ENCODE results near the gene ALKBH4. TPM values are rescaled to one million over a fixed set of nuclear protein-coding genes. Genes with fewer than 3 reads are reported as not detected.

Gene ALKBH4
- total and polyA plus RNA-seq, 2 donors (not counting 3 experiments of a cell fraction or from before 2014, with no cell fraction given) = 5.3 to 10.8 TPM

DNA sequence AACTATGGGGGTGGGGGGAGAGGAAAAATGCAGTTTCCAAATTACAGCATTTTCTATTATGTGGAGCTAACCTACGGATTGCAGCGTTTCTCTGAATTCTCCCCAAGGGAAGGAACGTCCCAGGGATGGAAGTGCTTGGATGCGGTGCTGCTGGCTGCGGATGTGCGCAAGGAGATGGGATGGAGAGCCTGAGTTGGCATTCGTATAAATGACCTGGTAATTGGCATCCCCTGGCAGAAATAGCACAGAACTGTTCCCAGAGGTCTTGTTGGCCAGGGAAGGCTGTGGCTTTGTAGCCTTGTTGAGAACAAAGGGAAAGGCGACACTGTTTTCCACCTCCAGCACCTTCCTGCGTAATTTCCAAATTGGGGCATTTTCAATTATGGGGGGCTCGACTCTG, 28.5 kb downstream of the ALKBH4 start:
- no TSS peak for BruUV-seq (replicated peaks)
- Histone ChIP-seq H4K20me1 (replicated peaks; ENCODE audit: control insufficient read depth, extremely low read depth, insufficient read depth, low read length) (no peaks in the 10 kb centered on the region), H3K4me1 (ENCODE audit: control insufficient read depth, extremely low read depth, insufficient read depth, low read length) (peaks cover 19% of the 10 kb centered on the region), H3K4me2 (ENCODE audit: insufficient read depth, low read length) (no peak overlapping the region), H3K9me1 (replicated peaks; ENCODE audit: control insufficient read depth, extremely low read depth, insufficient read depth, low read length) (no peaks in the 10 kb centered on the region), H2AFZ (ENCODE audit: low read depth, low read length) (no peak overlapping the region), H3K4me3 (replicated peaks in 1 of 3; ENCODE audit: insufficient read depth in 1 of 3, low read depth in 1 of 3, low read length in 3 of 3) (no peak overlapping the region), H3K9ac (replicated peaks; ENCODE audit: extremely low read depth, insufficient read depth, low read length) (no peak overlapping the region), H3K27ac (ENCODE audit: insufficient read depth, low read depth, low read length) (no peak overlapping the region), H3K9me3 (replicated peaks; ENCODE audit: control insufficient read depth, insufficient read depth, low read length) (no peaks in the 10 kb centered on the region), H3K79me2 (ENCODE audit: control insufficient read depth, insufficient read depth, low read length) (peaks cover 19% of the 10 kb centered on the region), H3K27me3 (ENCODE audit: control insufficient read depth in 2 of 2, insufficient read depth in 2 of 2, low read length in 2 of 2) (no peaks in the 10 kb centered on the region), H3K36me3 (ENCODE audit: control insufficient read depth in 2 of 2, extremely low read depth in 1 of 2, insufficient read depth in 2 of 2, low read length in 2 of 2) (peaks cover 2% of the 10 kb centered on the region in 2 experiments)
- no peak for TF ChIP-seq JUN (IDR thresholded peaks at IDR 0.05; ENCODE audit: borderline replicate concordance, insufficient read depth, insufficient read length, low read depth)
- TF ChIP-seq, protein P1, sequence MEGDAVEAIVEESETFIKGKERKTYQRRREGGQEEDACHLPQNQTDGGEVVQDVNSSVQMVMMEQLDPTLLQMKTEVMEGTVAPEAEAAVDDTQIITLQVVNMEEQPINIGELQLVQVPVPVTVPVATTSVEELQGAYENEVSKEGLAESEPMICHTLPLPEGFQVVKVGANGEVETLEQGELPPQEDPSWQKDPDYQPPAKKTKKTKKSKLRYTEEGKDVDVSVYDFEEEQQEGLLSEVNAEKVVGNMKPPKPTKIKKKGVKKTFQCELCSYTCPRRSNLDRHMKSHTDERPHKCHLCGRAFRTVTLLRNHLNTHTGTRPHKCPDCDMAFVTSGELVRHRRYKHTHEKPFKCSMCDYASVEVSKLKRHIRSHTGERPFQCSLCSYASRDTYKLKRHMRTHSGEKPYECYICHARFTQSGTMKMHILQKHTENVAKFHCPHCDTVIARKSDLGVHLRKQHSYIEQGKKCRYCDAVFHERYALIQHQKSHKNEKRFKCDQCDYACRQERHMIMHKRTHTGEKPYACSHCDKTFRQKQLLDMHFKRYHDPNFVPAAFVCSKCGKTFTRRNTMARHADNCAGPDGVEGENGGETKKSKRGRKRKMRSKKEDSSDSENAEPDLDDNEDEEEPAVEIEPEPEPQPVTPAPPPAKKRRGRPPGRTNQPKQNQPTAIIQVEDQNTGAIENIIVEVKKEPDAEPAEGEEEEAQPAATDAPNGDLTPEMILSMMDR (IDR thresholded peaks at IDR 0.05; ENCODE audit: extremely low read depth in 1 of 2, insufficient read depth in 1 of 2, low read depth in 1 of 2, low read length in 2 of 2) = no peak
- TF ChIP-seq, protein P2, sequence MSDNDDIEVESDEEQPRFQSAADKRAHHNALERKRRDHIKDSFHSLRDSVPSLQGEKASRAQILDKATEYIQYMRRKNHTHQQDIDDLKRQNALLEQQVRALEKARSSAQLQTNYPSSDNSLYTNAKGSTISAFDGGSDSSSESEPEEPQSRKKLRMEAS (IDR thresholded peaks at IDR 0.05; ENCODE audit: insufficient read depth, insufficient read length) = no peak
- no peak for TF ChIP-seq FOS (IDR thresholded peaks at IDR 0.05; ENCODE audit: borderline replicate concordance, insufficient read depth, low read length)
- no peak for TF ChIP-seq MYC (IDR thresholded peaks at IDR 0.05; ENCODE audit: low read depth, low read length)
- TF ChIP-seq EZH2 (IDR thresholded peaks at IDR 0.05; ENCODE audit: borderline replicate concordance, low read depth, low read length, severe bottlenecking) = no peak
- no peak for TF ChIP-seq GATA2 (IDR thresholded peaks at IDR 0.05; ENCODE audit: insufficient read depth, insufficient read length, low read depth, low read length)
- dilution Hi-C loops (cut with MboI; ENCODE audit: extremely low pct_ligation_motif_present, low sequenced_read_pairs) (no loop called here), intact Hi-C loops (cut with micrococcal nuclease) (no loop called here)
- ChIA-PET POLR2A (no interaction called here), CTCF (no interaction called here)
- FAIRE-seq = no peak
- no peak for DNase-seq (ENCODE audit: low read depth, low spot score)

Data from endothelial cell of umbilical vein (primary cell).